NCI-H2029 treated with DMSO at 0.1 percent for 48 hours (cell line): ENCODE results near the gene PTCD3.

Experiments used
- DNase-seq: peaks from one replicate; lab custom pipeline; 2025; lab: John Stamatoyannopoulos, UW

PTCD3 gene

GRCh38 chr2:86105969-86106945 lies at the start of gene PTCD3:
Gene PTCD3 (plus strand): TSS chr2:86106235. CDS start chr2:86106248, 13 bp downstream.
- peak; percentile 87 for DNase-seq

GRCh38 chr2:86056590-86057331 lies 49.3 kb upstream of the PTCD3 start:
- DNase-seq: no peak

- no peak for DNase-seq
Observed at GRCh38 chr2:86062043-86062442, 44.0 kb upstream of the PTCD3 start.

GRCh38 chr2:86064006-86064405 lies 42.0 kb upstream of the PTCD3 start:
- DNase-seq: no peak

- DNase-seq: no peak
Observed at GRCh38 chr2:86065512-86065911, 40.5 kb upstream of the PTCD3 start.

- no peak for DNase-seq
Observed at GRCh38 chr2:86066007-86066578, 39.9 kb upstream of the PTCD3 start.

- DNase-seq: no peak
Observed at GRCh38 chr2:86066915-86067314, 39.1 kb upstream of the PTCD3 start.

- DNase-seq: peak; percentile 84
Observed at GRCh38 chr2:86068136-86068588, 37.9 kb upstream of the PTCD3 start.

GRCh38 chr2:86068648-86069047 lies 37.4 kb upstream of the PTCD3 start:
- no peak for DNase-seq

GRCh38 chr2:86069091-86069685 lies 36.8 kb upstream of the PTCD3 start:
- DNase-seq: no peak

GRCh38 chr2:86069783-86070339 lies 36.2 kb upstream of the PTCD3 start:
- no peak for DNase-seq

GRCh38 chr2:86070868-86071267 lies 35.2 kb upstream of the PTCD3 start:
- no peak for DNase-seq

GRCh38 chr2:86072271-86072858 lies 33.7 kb upstream of the PTCD3 start:
- peak; percentile 77 for DNase-seq

GRCh38 chr2:86073225-86073624 lies 32.8 kb upstream of the PTCD3 start:
- DNase-seq: peak; percentile 6

- no peak for DNase-seq
Observed at GRCh38 chr2:86074256-86074655, 31.8 kb upstream of the PTCD3 start.

- DNase-seq: no peak
Observed at GRCh38 chr2:86074811-86075210, 31.2 kb upstream of the PTCD3 start.

GRCh38 chr2:86075886-86076285 lies 30.1 kb upstream of the PTCD3 start:
- no peak for DNase-seq

GRCh38 chr2:86078774-86079545 lies 27.1 kb upstream of the PTCD3 start:
- peak; percentile 39 for DNase-seq

- DNase-seq: peak; percentile 44
Observed at GRCh38 chr2:86079981-86080911, 25.8 kb upstream of the PTCD3 start.
